ENCODE data around the gene ABL1.

ABL1 gene

GRCh38 chr9:130872093-130872492 is 37.0 kb downstream of the ABL1 start:
- no peak for DNase-seq (ENCODE audit: low read depth in 2 of 2)

- DNase-seq (ENCODE audit: low read depth in 2 of 2): no peak
Observed at GRCh38 chr9:130872508-130872907, 37.5 kb downstream of the ABL1 start.

DNA sequence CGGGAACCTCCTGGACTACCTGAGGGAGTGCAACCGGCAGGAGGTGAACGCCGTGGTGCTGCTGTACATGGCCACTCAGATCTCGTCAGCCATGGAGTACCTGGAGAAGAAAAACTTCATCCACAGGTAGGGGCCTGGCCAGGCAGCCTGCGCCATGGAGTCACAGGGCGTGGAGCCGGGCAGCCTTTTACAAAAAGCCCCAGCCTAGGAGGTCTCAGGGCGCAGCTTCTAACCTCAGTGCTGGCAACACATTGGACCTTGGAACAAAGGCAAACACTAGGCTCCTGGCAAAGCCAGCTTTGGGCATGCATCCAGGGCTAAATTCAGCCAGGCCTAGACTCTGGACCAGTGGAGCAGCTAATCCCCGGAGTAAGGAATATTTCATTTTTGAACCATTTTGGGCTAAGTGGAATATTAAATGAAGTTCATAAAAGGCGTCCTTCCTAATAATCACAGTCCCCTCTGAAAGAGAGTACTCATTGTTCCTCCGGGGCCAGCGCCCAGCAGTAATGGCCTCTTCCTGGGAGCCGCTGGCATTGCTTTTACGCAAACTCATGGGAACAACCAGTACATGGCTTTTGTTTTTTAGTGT is 38.0 kb downstream of the ABL1 start:
- no peak for DNase-seq (ENCODE audit: low read depth in 2 of 2)

DNA sequence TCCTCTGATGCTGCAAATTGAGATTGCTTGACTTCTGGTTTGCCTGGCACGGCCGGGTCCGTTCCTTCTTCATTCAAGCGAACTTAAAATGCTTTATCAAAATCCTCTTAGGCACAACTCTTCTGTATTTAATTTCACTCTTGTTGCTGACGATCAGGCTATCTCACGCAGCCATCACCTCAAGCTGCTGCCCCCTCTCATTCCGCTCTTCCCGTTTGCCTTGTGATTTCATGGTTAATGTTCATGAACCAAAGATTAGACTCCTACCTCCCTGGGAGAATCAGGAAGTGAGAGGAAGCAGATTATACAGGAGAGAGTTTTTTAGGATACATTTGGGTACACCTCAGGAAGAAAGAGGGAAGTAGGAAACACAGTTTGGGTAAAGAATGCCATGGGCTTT is 38.9 kb downstream of the ABL1 start:
- DNase-seq (ENCODE audit: low read depth in 2 of 2): no peak

- DNase-seq (ENCODE audit: low read depth in 2 of 2): no peak
Observed at GRCh38 chr9:130874783-130875182, 39.7 kb downstream of the ABL1 start.

DNA sequence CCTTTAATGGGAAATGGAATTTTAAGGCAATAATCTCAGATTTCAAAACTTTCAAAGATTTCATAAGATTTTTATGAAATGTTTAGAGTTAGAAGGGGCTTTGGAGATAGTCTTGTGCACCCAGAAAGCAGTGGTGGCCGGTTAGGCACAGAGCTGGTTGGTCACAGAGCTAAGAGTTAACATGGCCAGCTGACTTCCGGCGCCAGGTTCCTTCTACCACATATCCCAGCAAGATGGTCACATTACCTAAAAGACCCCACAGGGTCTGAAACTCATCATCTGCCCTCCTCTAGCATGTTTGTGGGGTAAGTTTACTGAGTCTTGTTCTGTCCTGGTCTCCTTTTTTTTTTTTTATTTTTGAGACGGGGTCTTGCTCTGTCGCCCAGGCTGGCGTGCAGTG is 42.2 kb downstream of the ABL1 start:
- no peak for DNase-seq (ENCODE audit: low read depth in 2 of 2)

- DNase-seq (ENCODE audit: low read depth in 2 of 2): no peak
Observed at GRCh38 chr9:130878295-130878694, 43.2 kb downstream of the ABL1 start.

DNA sequence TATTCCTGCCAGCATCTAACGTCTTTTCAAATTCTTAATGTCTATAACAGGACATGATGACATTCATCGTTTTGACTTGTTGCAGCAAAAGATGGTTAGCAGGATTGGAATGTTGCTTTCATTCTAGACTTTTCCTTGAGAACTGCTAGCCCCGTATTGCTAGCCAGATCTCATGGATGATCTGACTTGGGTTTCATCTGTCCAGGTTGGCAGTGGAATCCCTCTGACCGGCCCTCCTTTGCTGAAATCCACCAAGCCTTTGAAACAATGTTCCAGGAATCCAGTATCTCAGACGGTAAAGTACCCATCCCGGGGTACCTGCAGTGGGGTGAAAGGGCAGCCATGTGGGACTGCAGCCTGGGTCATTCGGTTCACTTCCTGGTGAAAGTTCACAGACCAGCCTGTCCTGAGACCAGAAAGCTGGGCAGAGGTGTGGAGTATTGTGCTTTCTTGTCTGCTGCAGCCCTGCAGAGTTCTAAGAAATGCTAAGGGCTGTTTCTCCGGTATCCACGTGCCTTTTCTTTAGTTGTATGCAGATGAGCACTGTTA is 44.9 kb downstream of the ABL1 start:
- DNase-seq (ENCODE audit: low read depth in 2 of 2): no peak

DNA sequence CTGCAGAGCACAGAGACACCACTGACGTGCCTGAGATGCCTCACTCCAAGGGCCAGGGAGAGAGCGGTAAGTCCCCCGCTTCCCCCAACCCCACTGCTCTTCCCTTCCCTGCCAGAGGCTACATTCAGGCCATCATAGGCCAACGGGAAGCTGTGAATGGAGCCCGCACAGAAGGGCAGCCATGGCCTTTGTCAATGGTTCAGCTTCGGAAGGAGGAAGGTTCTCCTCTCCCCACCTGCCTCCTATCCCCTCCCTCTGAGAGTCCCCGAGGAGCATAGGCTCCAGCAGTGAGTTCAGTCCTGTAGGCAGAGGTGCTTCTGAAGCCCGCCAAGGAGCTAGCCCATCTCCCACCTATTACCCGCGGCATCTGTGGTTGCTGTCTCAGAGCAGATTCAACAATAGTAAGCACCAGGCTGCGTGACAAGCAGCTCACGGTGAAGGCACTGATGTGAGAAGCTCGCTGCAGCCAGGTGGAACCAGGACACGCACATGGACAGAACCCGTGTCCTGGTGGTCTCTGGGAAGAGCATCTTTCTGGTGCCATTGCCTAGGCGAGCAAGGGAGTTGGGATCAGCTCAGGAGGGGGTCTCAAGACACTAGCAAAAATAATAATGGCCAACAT is 45.7 kb downstream of the ABL1 start:
- DNase-seq (ENCODE audit: low read depth in 2 of 2): no peak

DNA sequence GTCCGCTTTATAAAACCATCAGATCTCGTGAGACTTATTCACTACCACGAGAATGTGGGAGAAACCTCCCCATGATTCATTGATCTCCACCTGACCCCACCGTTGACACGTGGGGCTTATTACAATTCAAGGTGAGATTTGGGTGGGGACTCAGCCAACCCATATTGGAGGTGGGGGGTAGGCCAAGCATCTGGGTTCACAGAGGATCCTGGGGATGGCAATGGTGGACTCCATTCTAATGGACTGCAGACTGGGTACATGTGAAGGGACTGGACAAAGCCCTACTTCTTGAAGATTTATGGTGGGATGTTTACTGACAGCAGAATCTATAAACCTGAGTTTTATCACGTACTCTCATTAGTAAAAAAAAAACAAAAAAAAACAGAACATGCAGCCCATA is 46.5 kb downstream of the ABL1 start:
- no peak for DNase-seq (ENCODE audit: low read depth in 2 of 2)

DNA sequence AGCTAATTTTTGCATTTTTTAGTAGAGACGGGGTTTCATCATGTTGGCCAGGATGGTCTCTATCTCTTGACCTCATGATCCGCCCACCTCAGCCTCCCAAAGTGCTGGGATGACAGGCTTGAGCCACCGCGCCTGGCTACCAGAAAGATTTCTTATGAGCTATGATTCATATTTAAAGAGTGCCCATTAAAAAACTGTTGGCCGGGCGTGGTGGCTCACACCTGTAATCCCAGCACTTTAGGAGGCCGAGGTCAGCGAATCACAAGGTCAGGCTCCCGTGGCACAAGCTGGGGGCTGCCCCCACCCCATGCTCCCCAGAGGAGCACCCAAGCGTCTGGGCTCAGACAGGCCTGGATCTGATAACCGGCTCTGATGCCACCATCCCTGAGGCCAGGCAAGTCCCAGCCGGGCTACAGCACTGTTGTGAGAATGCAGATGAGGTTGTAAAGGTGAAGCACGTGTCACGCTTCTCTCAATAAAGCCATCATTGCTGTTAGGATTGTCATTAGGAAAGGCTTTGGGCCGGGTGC is 47.7 kb downstream of the ABL1 start:
- DNase-seq (ENCODE audit: low read depth in 2 of 2): no peak

- no peak for DNase-seq (ENCODE audit: low read depth in 2 of 2)
Observed at GRCh38 chr9:130883479-130883878, 48.4 kb downstream of the ABL1 start.

- no peak for DNase-seq (ENCODE audit: low read depth in 2 of 2)
Observed at GRCh38 chr9:130884111-130884531, 49.1 kb downstream of the ABL1 start.

- DNase-seq (ENCODE audit: low read depth in 2 of 2): no peak
Observed at GRCh38 chr9:130884542-130885483, 49.8 kb downstream of the ABL1 start.

DNA sequence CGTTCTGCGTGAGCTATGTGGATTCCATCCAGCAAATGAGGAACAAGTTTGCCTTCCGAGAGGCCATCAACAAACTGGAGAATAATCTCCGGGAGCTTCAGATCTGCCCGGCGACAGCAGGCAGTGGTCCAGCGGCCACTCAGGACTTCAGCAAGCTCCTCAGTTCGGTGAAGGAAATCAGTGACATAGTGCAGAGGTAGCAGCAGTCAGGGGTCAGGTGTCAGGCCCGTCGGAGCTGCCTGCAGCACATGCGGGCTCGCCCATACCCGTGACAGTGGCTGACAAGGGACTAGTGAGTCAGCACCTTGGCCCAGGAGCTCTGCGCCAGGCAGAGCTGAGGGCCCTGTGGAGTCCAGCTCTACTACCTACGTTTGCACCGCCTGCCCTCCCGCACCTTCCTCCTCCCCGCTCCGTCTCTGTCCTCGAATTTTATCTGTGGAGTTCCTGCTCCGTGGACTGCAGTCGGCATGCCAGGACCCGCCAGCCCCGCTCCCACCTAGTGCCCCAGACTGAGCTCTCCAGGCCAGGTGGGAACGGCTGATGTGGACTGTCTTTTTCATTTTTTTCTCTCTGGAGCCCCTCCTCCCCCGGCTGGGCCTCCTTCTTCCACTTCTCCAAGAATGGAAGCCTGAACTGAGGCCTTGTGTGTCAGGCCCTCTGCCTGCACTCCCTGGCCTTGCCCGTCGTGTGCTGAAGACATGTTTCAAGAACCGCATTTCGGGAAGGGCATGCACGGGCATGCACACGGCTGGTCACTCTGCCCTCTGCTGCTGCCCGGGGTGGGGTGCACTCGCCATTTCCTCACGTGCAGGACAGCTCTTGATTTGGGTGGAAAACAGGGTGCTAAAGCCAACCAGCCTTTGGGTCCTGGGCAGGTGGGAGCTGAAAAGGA is 50.7 kb downstream of the ABL1 start:
- no peak for DNase-seq (ENCODE audit: low read depth in 2 of 2)

- no peak for DNase-seq (ENCODE audit: low read depth in 2 of 2)
Observed at GRCh38 chr9:130886981-130887380, 51.9 kb downstream of the ABL1 start.

GRCh38 chr9:130887494-130888144 is 52.6 kb downstream of the ABL1 start:
- no peak for DNase-seq (ENCODE audit: low read depth in 2 of 2)

DNA sequence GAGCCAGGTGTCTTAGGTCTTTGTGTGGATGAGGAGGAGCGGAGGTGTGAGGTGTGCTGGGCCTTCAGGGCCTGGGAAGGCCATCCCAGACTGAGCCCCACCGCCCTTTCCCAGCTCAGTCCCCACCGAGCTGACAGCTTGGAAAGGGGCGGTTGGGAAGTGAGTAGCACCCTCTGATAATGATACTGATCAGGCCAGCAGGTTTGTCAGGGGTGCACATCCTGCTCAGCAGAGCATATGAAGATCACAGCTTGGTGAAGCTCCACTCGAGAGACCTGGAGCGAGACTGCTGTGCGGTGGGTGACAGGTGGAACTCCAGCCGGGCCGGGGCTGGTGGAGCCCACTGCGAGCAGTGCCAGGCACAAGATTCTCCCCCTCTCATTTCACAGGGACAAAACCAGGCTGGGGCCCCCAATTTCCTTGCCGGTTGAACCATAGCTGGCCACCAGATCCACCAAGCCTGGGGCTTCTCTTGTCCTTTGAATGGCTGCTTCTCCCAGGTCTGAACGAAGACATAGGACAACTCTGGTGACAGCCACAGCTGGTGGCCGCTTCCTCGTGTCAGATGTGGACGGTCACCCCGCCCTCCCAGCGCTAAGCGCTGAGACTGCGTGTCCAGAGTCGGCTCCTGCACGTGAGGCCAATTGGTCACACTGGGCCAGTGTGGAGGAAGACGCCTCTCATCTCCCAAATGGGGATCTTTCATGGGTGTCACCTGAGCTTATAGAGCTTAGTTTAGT is 53.3 kb downstream of the ABL1 start:
- DNase-seq (ENCODE audit: low read depth in 2 of 2): no peak

DNA sequence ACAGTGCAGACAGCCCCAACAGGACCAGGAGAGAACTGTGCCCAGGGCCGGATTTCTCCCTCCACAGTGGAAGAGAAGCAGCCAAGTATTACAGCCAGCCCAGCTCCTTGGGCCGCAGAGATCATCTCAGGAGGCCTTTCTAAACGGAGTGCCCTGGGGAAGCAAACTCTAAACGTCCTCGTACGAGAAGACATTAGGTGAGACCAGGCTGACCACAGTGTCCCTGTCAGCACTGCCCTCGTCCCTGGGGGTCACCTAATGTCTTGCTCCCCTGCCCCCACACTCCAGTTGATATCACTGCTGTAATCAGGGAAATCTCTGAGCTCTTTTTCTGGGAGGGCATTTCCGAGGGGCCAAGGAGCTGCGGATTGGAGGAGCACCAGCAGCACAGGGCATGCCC is 55.1 kb downstream of the ABL1 start:
- DNase-seq (ENCODE audit: low read depth in 2 of 2): no peak
